ENCODE data around the gene SCGB1A1.

SCGB1A1 gene

DNA sequence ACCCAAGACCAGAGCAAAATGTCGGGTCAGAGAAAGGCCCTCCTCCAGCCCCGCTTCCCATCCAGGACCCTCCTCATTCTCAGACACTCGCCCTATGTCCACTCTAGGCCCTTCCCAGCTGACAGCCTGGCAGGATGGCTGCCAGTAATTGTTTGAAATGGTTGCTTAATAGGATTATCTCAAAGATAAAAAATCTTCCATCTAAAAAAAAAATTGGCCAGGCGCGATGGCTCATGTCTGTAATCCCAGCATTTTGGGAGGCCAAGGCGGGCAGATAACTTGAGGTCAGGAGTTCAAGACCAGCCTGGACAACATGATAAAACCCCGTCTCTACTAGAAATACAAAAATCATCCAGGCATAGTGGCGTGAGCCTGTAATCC lies 32.4 kb downstream of the SCGB1A1 start:
- no peak for DNase-seq

DNA sequence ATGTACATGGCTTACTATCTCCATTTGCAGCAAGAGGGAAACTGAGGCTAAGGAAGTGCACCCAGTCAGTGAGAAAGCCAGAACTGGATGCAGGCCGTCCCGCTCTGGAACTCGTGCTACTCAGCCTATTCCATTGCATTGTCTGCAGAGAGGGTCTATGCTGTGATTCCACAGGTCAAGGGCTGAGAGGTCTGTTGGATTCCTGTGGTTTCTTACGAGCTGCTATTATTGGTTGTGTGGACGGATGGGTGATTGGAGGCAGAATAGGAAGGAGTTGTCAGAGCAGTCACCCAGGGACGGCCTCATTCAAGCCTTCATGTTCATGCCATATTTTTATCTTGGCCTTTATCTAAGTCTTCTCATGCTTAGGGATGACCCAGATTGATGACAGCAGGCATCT lies 33.4 kb downstream of the SCGB1A1 start:
- DNase-seq: no peak

DNA sequence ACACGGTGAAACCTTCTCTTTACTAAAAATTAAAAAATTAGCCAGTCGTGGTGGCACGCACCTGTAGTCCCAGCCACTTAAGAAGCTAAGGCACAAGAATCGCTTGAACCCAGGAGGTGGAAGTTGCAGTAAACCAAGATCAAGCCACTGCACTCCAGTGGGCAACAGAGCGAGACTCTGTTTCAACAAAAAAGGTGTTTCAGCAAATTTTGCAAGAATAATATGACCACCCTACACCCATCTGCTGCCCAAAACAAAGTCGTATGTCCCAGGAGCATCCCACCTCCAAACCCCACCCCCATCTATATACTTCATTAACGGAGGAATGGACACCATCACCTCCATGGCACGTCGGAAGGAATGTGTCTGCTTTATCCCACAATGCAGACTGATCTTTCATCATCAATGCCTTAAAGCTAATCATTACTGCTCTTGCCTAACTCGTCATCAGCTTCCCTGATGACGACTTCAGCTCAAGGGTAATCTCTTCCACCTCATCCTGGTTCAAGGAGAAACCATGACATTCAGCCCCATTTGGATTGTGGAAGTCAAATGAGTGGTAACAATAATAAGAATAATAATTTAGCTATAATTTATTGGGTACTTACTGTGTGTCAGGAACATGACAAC lies 34.1 kb downstream of the SCGB1A1 start:
- DNase-seq: no peak

DNA sequence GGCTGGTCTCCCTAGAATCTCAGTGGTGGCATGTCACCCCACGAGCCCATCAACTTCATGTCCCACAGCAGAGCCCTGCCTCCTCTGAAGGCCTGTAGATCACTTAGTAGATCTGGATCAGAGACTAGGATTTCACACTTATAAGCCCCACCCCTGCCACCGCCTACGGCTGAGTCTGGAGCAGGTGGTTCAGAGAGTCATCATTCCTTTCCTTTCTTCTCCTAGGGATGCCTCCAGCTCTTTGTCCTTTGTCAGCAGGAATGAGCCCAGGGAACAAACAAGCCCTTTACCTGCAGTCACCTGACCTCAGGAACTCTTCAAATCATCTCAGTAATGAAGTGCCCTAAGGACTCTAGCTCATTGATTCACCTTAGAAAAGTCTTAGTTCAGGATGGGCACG lies 37.8 kb downstream of the SCGB1A1 start:
- DNase-seq: no peak

DNA sequence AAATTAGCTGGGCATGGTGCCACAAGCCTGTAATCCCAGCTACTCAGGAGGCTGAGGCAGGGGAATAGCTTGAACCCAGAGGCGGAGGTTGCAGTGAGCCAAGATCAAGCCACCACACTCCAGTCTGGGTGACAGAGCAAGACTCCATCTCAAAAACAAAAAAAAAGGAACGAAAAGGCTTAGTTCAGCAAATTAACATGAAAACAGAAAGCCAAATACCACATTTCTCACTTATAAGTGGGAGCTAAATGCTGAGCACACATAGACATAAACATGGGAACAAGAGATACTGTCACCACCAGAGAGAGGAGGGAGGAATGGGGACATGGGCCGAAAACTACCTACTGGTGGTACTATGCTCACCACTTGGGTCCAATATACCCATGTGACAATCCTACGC lies 38.6 kb downstream of the SCGB1A1 start:
- no peak for DNase-seq

DNA sequence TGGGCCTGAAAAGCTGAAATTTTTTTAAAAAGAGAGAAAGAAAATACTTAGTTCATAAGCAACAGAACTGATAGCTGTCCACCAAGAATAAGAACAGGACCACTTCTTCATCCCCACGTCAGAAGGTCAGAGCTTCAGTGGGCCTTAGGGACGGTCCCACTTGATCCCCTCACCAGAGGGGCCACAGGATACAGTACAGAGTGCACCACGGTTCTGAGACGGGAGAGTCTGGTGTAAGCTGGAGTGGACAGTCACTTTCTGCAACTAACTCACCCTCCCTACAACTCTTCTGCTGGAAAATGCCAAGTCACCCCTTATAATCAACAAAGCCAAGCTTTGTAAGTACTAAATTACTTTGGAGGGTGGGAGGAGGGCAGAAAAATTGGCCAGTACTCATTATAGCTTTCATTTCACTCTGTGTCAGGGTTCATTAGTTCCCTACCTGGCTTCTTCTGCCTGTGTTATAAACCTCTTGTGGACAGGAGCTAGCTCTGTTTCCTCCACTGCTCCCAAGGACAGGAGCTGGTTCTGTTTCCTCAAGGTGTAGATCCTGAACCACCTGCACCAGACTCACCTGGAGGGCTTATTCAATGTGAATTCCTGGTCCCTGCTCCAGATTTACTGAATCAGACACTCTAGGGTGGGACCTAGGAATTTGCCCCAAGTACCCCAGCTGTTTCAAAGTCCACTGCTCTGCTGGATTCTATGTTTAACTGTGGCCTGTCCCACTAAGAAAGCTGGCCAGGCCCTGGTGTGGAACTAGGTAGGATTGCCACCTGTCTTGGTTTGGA lies 39.6 kb downstream of the SCGB1A1 start:
- no peak for DNase-seq

DNA sequence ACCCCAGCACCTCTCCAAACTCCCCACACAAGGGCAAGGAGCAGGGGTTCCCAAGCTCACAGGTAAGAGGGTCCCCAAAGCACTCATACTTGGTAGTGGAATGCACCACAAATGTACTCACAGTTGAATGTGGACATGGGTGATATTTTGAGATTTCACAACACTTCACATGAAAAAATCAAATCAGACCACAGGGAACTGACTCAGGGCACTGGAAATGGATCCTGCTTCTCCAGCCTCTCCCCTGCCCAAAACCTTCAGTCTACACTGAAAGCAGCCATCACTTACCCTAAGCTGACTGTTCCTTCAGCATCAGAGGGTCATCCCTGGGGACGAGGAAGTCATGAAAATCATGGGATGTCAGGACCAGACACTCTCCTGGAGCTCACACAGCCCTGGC lies 40.2 kb downstream of the SCGB1A1 start:
- DNase-seq: no peak

DNA sequence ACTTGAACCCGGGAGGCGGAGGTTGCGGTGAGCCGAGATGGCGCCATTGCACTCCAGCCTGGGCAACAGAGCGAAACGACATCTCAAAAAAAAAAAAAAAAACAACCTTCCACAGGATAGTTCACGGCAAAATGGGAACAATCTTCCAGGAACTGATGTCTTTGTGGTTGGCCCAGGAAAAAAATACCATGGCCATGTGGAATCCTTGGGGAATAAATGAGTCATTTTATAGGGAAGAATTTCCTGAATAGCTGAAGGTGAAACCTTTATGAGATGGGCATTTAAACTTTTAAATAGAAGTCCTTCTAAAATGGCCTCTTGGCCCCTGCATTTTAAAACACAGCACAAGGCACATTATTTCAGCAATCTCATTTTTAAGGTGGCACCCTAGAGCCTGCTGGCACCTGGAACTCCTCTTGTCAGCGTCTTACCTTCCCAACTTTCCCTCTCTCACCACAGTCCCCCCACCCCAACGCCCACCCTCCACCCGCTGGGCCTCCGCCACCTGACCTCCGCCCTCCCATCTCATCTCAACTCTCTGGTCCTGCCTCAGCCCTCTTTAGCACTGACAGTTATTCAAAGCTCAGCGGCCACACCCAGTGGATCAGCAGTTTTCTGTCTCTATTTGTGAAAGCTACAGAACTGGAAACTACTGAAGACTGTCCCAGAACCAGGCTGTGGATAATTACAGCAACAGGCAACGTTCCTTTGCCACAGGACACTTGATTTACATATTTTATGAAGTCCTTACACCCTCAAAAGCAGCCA lies 43.1 kb downstream of the SCGB1A1 start:
- no peak for DNase-seq

DNA sequence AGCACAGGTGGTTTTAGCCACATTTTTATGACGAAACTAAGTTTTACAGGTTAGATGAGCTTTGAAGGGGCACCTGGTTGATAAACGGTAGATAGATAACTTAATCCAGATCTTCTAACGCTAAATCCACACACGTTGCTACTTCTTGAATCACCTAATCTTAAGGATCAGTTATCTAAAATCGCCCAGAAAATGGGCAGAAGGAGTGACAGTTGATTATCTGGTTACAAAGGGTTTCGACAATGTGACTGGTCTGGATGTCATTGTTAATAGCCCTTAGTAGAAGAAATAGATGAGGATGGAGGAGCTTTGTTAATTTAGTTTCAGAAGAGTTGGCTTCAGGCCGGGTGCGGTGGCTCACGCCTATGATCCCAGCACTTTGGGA lies 43.7 kb downstream of the SCGB1A1 start:
- no peak for DNase-seq

DNA sequence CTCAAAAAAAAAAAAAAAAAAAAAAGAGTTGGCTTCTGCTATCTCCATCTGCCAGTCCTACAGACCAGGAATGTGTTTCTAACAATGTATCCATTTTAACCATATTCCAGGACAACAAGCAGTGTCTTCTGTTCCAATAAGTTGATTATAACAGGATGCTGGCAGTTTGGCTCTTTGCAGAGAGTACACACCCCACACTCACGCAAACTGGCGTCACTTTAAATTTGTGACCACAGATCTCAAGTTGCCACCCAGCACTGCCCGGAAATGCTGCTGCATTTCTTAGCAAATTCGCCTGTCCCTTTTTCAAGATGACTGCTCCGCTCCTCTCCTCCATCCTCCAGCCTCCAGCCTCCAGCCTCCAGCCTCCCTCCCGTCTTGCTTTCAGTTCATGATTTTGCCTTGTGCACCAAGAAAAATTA lies 44.3 kb downstream of the SCGB1A1 start:
- no peak for DNase-seq

DNA sequence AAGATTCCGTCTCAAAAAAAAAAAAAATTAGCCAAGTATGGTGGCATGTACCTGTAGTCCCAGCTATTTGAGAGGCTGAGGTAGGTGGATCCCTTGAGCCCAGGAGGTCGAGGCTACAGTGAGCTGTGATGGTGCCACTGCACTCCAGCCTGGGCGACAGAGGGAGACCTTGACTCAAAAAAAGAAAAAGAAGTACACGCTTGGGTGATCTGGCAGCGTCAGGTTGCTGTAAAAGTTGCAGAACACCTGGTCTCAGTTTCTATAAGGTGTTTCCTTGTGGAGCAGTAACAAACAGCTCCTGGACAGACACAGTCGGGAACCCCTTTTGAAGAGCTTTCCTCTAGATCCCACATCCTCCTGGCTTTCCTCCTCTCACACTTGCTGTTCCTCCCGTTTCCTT lies 45.8 kb downstream of the SCGB1A1 start:
- DNase-seq: no peak

DNA sequence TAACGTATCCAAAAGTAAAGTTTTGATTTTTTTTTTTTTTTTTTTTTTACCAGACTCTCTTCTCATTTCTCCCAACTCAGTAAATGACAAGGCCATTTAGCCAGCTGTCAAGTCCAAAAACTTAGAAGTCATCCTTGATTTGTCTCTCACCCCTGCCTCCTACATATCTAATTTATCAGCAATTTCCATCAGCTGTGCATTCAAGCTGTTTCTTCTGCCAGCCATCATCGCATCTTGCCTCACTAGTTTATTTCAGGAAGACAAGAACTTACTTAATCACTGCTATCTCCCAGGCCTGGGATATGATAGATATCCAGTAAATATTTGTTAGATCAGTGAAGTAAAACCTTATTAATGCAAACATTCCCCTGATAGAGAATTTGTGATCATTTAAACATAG lies 47.6 kb downstream of the SCGB1A1 start:
- no peak for DNase-seq

DNA sequence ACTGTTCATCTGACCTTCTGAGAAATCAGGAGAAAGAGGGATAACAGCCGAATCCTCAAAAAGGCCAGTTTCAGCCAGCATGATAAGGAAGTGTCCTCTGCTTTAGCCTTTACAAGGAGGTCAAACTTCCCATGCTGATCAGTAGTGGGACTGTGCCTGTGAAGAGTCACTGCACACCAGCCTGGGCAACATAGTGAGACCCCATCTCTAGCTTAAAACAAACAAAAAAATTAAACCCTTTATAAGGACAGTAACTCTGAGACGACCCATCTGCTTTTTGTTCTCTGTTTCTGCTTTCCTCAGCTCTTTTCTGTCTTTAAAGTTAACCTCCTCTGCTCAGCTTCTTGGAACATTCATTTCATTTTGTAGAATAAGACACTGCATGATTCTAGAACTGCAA lies 49.7 kb downstream of the SCGB1A1 start:
- no peak for DNase-seq

DNA sequence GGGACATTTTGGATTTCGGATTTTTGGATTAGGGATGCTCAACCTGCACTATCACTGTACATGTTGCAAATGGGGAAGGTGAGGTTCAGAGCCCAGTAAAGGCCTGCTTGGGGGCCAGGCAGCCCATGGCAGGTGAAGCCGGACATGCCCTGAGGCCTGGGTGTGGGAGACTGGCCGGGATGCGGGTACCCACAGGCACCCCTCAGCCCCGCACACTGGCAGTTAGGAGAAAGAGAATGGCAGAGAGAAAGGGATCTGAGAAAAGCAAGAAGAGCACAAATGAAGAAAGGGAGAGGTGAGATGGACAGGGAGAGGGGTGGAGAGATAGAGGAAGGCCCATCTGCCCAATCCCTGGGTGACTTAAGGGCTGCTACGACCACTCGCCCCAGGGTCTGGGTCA lies 52.8 kb downstream of the SCGB1A1 start:
- no peak for DNase-seq

DNA sequence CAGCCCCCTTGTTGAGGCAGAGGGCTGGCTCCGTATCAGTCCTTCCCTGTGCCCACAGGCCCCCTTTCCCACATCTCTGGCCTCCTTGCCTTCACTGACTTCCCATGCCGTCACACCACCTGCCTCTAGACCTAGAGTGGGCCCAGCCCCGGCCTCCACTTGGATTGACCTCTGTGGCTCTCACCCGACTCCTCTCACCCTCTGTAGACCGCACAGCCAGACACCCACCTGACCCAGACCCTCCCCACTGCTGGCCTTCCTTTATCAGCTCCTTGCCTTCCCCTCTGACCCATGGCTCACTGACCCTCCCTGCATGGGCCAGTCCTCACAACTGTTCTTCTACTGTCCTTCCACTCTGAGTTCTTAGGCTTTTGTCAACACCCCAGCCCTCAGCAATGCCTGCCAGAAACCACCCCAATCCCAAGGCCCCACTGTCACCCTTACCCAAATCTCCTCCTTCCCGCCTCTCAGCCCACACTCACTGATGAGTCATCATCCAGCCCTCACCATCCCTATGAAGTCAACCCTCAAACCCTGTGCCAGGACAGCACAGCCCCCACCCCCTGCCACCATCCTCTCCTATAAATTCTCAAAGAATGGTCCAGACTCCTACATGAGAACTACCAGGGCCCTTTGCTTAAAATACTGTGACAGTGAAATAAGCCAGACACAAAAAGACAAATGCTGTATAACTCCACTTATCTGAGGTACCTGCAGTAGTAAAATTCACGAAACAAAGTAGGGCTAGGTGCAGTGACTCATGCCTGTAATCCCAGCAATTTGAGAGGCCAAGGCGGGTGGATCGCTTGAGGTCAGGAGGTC lies 53.4 kb downstream of the SCGB1A1 start:
- DNase-seq: no peak
